PC-9 (cell line): ENCODE measurements around the gene WNT8A. TPM values are rescaled to one million over a fixed set of nuclear protein-coding genes. Genes with fewer than 3 reads are reported as not detected.

ENCODE experiments used
- Bru-seq: library from RNA; stranded (reverse); fragments of 400-500 nt; gene quantifications from one replicate; lab custom pipeline; 2021; lab: Mats Ljungman, UMichigan
- BruChase-seq, 2 experiments: library from RNA; stranded (reverse); fragments of 400-500 nt; gene quantifications; one replicate each; lab custom pipeline; 2021; lab: Mats Ljungman, UMichigan
- BruUV-seq: library from RNA; stranded (reverse); fragments of 400-500 nt; replicated peaks from 2 replicates; lab custom pipeline; 2021; lab: Mats Ljungman, UMichigan
- CTCF ChIA-PET: fragments of 300-600 bp; sonication (Branson Sonifier 250); formaldehyde crosslinking; loops from one replicate; lab custom pipeline; 2022; ENCODE audit warnings: antibody characterized with exemption; lab: Charles Lee
- POLR2A ChIA-PET: fragments of 300-600 bp; sonication (Branson Sonifier 250); formaldehyde crosslinking; loops from one replicate; lab custom pipeline; 2022; ENCODE audit warnings: antibody characterized with exemption; ENCODE audit not compliant: unreplicated experiment; lab: Charles Lee
- DNase-seq, 2 experiments: peaks; one replicate each; pipeline versions ENCODE4 v3.0.0 to v3.0.0-alpha.2; 2015 to 2022; ENCODE audit warnings: mixed read lengths in 1 of 2
- H2AFZ ChIP-seq: fragments of 200-600 bp; sonication (generic); 2 replicates; pipeline ENCODE4 v1.8.1; 2017; ENCODE audit warnings: antibody characterized with exemption
- H3F3A ChIP-seq: fragments of 200-600 bp; sonication (generic); 2 replicates; pipeline ENCODE4 v1.8.1; 2017; ENCODE audit warnings: antibody characterized with exemption, mild to moderate bottlenecking, low read depth; ENCODE audit not compliant: insufficient read depth
- H3K27ac ChIP-seq: fragments of 200-600 bp; sonication (generic); 2 replicates; pipeline ENCODE4 v1.6.1; 2016; ENCODE audit warnings: mixed run types
- H3K27me3 ChIP-seq: fragments of 200-600 bp; sonication (generic); 2 replicates; pipeline ENCODE4 v1.6.1; 2016; ENCODE audit warnings: low read depth, mixed run types; ENCODE audit not compliant: insufficient read depth
- H3K36me3 ChIP-seq: fragments of 200-600 bp; sonication (generic); 2 replicates; pipeline ENCODE4 v1.6.1; 2016; ENCODE audit warnings: low read depth, mixed run types
- H3K4me1 ChIP-seq: fragments of 200-600 bp; sonication (generic); replicated peaks from 2 replicates; pipeline ENCODE4 v1.6.1; 2016; ENCODE audit warnings: mixed run types; ENCODE audit not compliant: insufficient read depth
- H3K4me2 ChIP-seq: fragments of 200-600 bp; sonication (generic); 2 replicates; pipeline ENCODE4 v1.6.1; 2017; ENCODE audit warnings: mixed run types
- H3K4me3 ChIP-seq: fragments of 200-600 bp; sonication (generic); 2 replicates; pipeline ENCODE4 v1.6.1; 2016; ENCODE audit warnings: mixed run types
- H3K79me2 ChIP-seq: fragments of 200-600 bp; sonication (generic); 2 replicates; pipeline ENCODE4 v1.6.1; 2017; ENCODE audit warnings: low read depth, mixed run types
- H3K9me2 ChIP-seq: fragments of 200-600 bp; sonication (generic); 2 replicates; pipeline ENCODE4 v1.8.1; 2017; ENCODE audit warnings: mild to moderate bottlenecking; ENCODE audit not compliant: insufficient read depth
- H3K9me3 ChIP-seq: fragments of 200-600 bp; sonication (generic); 2 replicates; pipeline ENCODE4 v1.8.1; 2016; ENCODE audit warnings: low read depth; ENCODE audit not compliant: insufficient read depth
- H4K20me1 ChIP-seq: fragments of 200-600 bp; sonication (generic); 2 replicates; pipeline ENCODE4 v1.8.1; 2017; ENCODE audit not compliant: insufficient read depth
- CTCF ChIP-seq: fragments of 200-600 bp; sonication (generic); conservative IDR thresholded peaks from 2 replicates; pipeline ENCODE4 v1.6.1; 2017; ENCODE audit warnings: mixed run types, antibody characterized with exemption, mild to moderate bottlenecking, moderate library complexity
- EZH2 ChIP-seq: fragments of 200-600 bp; sonication (generic); IDR thresholded peaks from 2 replicates; pipeline ENCODE4 v1.8.0; 2017; ENCODE audit warnings: antibody characterized with exemption, low read depth
- intact Hi-C: fragments of 100-400 bp; cut with micrococcal nuclease; formaldehyde crosslinking; loops from one replicate; pipeline ENCODE4 v1.10.0; 2022; ENCODE audit not compliant: unreplicated experiment
- long read RNA-seq: library from polyadenylated mRNA; stranded (forward); transcript quantifications from one replicate; pipeline ENCODE4 v2.0.0, GENCODE V29; 2022
- total RNA-seq: library from RNA; stranded (reverse); gene quantifications from 2 replicates; pipeline ENCODE4 v1.2.3, GENCODE V29; 2021

The WNT8A gene
- total RNA-seq = 0.35 TPM in 1 of 2 replicates, not detected in the other
- Bru-seq, nascent RNA = percentile 13 among the genes with signal in this experiment
- BruChase-seq, experiment 1, labeled RNA remaining after a 2-hour chase = percentile 22 among the genes with signal in this experiment
- BruChase-seq, experiment 2, labeled RNA remaining after a 6-hour chase = percentile 3 among the genes with signal in this experiment
- long read RNA-seq = 0 reads

GRCh38 chr5:138083702-138084101, at the start of gene WNT8A:
Gene WNT8A, plus strand, starts transcription at chr5:138084033. Its CDS starts 95 bp downstream, at chr5:138084128.
- CTCF ChIA-PET = interaction anchor here (1.1 kb wide), 1 partner anchor 48 kb away, joined by 4 read pairs; no protein-coding TSS in a partner anchor
- H3K79me2 ChIP-seq = no peaks in the 10 kb centered on the region
- no TSS peak for BruUV-seq

GRCh38 chr5:138035605-138036537, 48.0 kb upstream of the WNT8A start:
- Histone ChIP-seq H3K4me1 (peaks cover 20% of the 10 kb centered on the region), H3K79me2 (peaks cover 20% of the 10 kb centered on the region), H3K27me3 (no peaks in the 10 kb centered on the region), H3K9me3 (no peaks in the 10 kb centered on the region), H3K27ac (no peak overlapping the region), H3F3A (peaks cover 21% of the 10 kb centered on the region), H3K9me2 (no peaks in the 10 kb centered on the region), H2AFZ (no peak overlapping the region), H3K4me3 (no peak overlapping the region), H4K20me1 (peaks cover 12% of the 10 kb centered on the region), H3K4me2 (no peak overlapping the region), H3K36me3 (no peaks in the 10 kb centered on the region)
- TF ChIP-seq EZH2 (no peak), CTCF (peak; percentile 87)
- DNase-seq = peak; percentile 55 to 79
- ChIA-PET CTCF (interaction anchor here (0.6 to 1.8 kb wide), 7 partner anchors 10 to 285 kb away, joined by 3 to 9 read pairs (median 4); no protein-coding TSS in a partner anchor), POLR2A (interaction anchor here (0.5 kb wide), 1 partner anchor 163 kb away, joined by 3 read pairs; no protein-coding TSS in a partner anchor)
- BruUV-seq = no TSS peak
- intact Hi-C loops = loop anchor here (1.0 kb wide), 2 partner anchors 32 to 97 kb away; no protein-coding TSS in a partner anchor

More at GRCh38 chr5:138083702-138084101, at the start of gene WNT8A:
- H3F3A ChIP-seq = no peaks in the 10 kb centered on the region
- intact Hi-C loops = no loop called here
- POLR2A ChIA-PET = no interaction called here
- no peaks in the 10 kb centered on the region for H3K27me3 ChIP-seq
- no peak within 1 kb of the TSS for H3K4me2 ChIP-seq
- H3K9me2 ChIP-seq = no peaks in the 10 kb centered on the region
- no peak within 1 kb of the TSS for H2AFZ ChIP-seq
- H3K4me1 ChIP-seq = no peaks in the 10 kb centered on the region
- TF ChIP-seq CTCF (no peak), EZH2 (no peak)
- no peak within 1 kb of the TSS for H3K4me3 ChIP-seq
- no peak for DNase-seq
- no peaks in the 10 kb centered on the region for H3K36me3 ChIP-seq
- H4K20me1 ChIP-seq = no peaks in the 10 kb centered on the region
- H3K27ac ChIP-seq = no peak within 1 kb of the TSS
- H3K9me3 ChIP-seq = no peaks in the 10 kb centered on the region

- H3K4me1 ChIP-seq = peaks cover 11% of the 10 kb centered on the region
- ChIA-PET POLR2A (no interaction called here), CTCF (no interaction called here)
These were observed 46.6 kb upstream of the WNT8A start for GRCh38 chr5:138037271-138037670.

More at GRCh38 chr5:138037271-138037670, 46.6 kb upstream of the WNT8A start:
- TF ChIP-seq CTCF = no peak
- no peak for TF ChIP-seq EZH2
- no TSS peak for BruUV-seq
- Histone ChIP-seq H3K9me2 (no peaks in the 10 kb centered on the region), H3K27me3 (no peaks in the 10 kb centered on the region), H4K20me1 (no peaks in the 10 kb centered on the region), H3K9me3 (no peaks in the 10 kb centered on the region), H3K36me3 (no peaks in the 10 kb centered on the region), H3K4me3 (no peak overlapping the region), H3K27ac (no peak overlapping the region), H3K4me2 (no peak overlapping the region), H3F3A (peaks cover 11% of the 10 kb centered on the region; the same call in 1 of the 2 replicates), H3K79me2 (peaks cover 6% of the 10 kb centered on the region), H2AFZ (no peak overlapping the region)
- intact Hi-C loops = no loop called here
- DNase-seq = no peak
